GM12878 (cell line): ENCODE results near the gene HK1. TPM values are rescaled to one million over a fixed set of nuclear protein-coding genes. Genes with fewer than 3 reads are reported as not detected.

Source experiments
- ATAC-seq: fragments of 200-7000 bp; cut with Tn5 transposase; 3 replicates; pipeline ENCODE4 v1.9.1; 2020; ENCODE audit warnings: mild to moderate bottlenecking, moderate library complexity
- BruUV-seq: library from RNA; stranded (reverse); fragments of 400-500 nt; replicated peaks from 2 replicates; lab custom pipeline; 2021; lab: Mats Ljungman, UMichigan
- CTCF ChIA-PET: fragments of 300-600 bp; sonication (Branson Sonifier 250); formaldehyde crosslinking; extraction: SDS; loops from one replicate; lab custom pipeline; 2021; ENCODE audit warnings: inconsistent platforms; lab: Yijun Ruan, JAX
- POLR2A ChIA-PET: fragments of 350-600 bp; formaldehyde crosslinking; extraction: SDS; loops from one replicate; lab custom pipeline; 2021; ENCODE audit warnings: inconsistent platforms; lab: Charles Lee
- RAD21 ChIA-PET: fragments of 300-600 bp; sonication (Branson Sonifier 250); formaldehyde crosslinking; loops from one replicate; lab custom pipeline; 2023; ENCODE audit warnings: antibody characterized with exemption; ENCODE audit not compliant: unreplicated experiment; lab: Charles Lee
- SMC1A ChIA-PET: fragments of 300-600 bp; sonication (Branson Sonifier 250); formaldehyde crosslinking; loops from one replicate; lab custom pipeline; 2023; ENCODE audit not compliant: unreplicated experiment, uncharacterized antibody; lab: Charles Lee
- DNase-seq: peaks from one replicate; pipeline ENCODE4 v3.0.0-alpha.2; 2011; ENCODE audit warnings: low read depth, low spot score
- FAIRE-seq: peaks from 3 replicates; lab custom pipeline; 2011; peaks lifted over from hg19 to GRCh38; lab: Jason Lieb, UNC
- H2AFZ ChIP-seq: 2 replicates; pipeline ENCODE4 v1.6.0; 2011; ENCODE audit warnings: low read depth, low read length, control low read depth; ENCODE audit not compliant: control insufficient read depth
- H3K27ac ChIP-seq: 2 replicates; pipeline ENCODE4 v1.5.1; 2011; ENCODE audit warnings: control low read depth; ENCODE audit not compliant: control insufficient read depth, insufficient read depth
- H3K27me3 ChIP-seq, 2 experiments: replicated peaks in 1 of 2; 2 replicates each; pipeline versions ENCODE4 v1.6.0 to v1.6.1; 2011; ENCODE audit warnings: low read length in 1 of 2; ENCODE audit not compliant: control insufficient read depth in 2 of 2, insufficient read depth in 2 of 2
- H3K36me3 ChIP-seq, 2 experiments: 2 replicates each; pipeline ENCODE4 v1.5.1; 2011; ENCODE audit warnings: low read length in 1 of 2; ENCODE audit not compliant: control insufficient read depth in 2 of 2, insufficient read depth in 2 of 2
- H3K4me1 ChIP-seq: 2 replicates; pipeline ENCODE4 v1.6.1; 2011; ENCODE audit warnings: mild to moderate bottlenecking, low read length, moderate library complexity, mixed read lengths; ENCODE audit not compliant: control insufficient read depth, insufficient read depth
- H3K4me2 ChIP-seq: 2 replicates; pipeline ENCODE4 v1.6.0; 2011; ENCODE audit warnings: control low read depth; ENCODE audit not compliant: control insufficient read depth, insufficient read depth
- H3K4me3 ChIP-seq: fragments of 200-600 bp; sonication (generic); 2 replicates; pipeline ENCODE4 v1.5.1; 2016
- H3K79me2 ChIP-seq: 2 replicates; pipeline ENCODE4 v1.6.0; 2011; ENCODE audit warnings: low read length; ENCODE audit not compliant: control insufficient read depth, insufficient read depth
- H3K9ac ChIP-seq: 2 replicates; pipeline ENCODE4 v1.8.0; 2011; ENCODE audit warnings: low read length, control low read depth, mixed read lengths; ENCODE audit not compliant: control insufficient read depth, insufficient read depth
- H3K9me3 ChIP-seq: replicated peaks from 3 replicates; pipeline ENCODE4 v1.5.1; 2011; ENCODE audit warnings: mild to moderate bottlenecking, low read length; ENCODE audit not compliant: control insufficient read depth, insufficient read depth
- H4K20me1 ChIP-seq: 2 replicates; pipeline ENCODE4 v1.6.0; 2011; ENCODE audit not compliant: control insufficient read depth, insufficient read depth
- ATF3 ChIP-seq: IDR thresholded peaks from 2 replicates; pipeline ENCODE4 v1.6.1; 2011; ENCODE audit warnings: low read depth, mild to moderate bottlenecking, low read length, moderate library complexity, borderline replicate concordance; ENCODE audit errors: extremely low read depth
- BACH1 ChIP-seq: fragments of 450-650 bp; IDR thresholded peaks from 2 replicates; pipeline ENCODE4 v1.6.1; 2017; ENCODE audit warnings: mild to moderate bottlenecking, borderline replicate concordance
- CREB1 ChIP-seq: IDR thresholded peaks from 2 replicates; pipeline ENCODE4 v1.6.1; 2012; ENCODE audit warnings: low read depth, mild to moderate bottlenecking, inconsistent platforms
- EZH2 ChIP-seq: IDR thresholded peaks from 2 replicates; pipeline ENCODE4 v1.6.1; 2012; ENCODE audit warnings: low read depth, mild to moderate bottlenecking, control low read depth, inconsistent platforms, low read length, borderline replicate concordance; ENCODE audit not compliant: control insufficient read depth
- GATAD2B ChIP-seq: fragments of 450-650 bp; conservative IDR thresholded peaks from 2 replicates; pipeline ENCODE4 v1.6.1; 2017; ENCODE audit warnings: low read depth, mild to moderate bottlenecking, moderate library complexity
- LARP7 ChIP-seq: fragments of 450-650 bp; IDR thresholded peaks from 2 replicates; pipeline ENCODE4 v1.6.1; 2017; ENCODE audit warnings: mild to moderate bottlenecking
- MTA2 ChIP-seq: fragments of 450-650 bp; IDR thresholded peaks from 2 replicates; pipeline ENCODE4 v1.6.1; 2016; ENCODE audit warnings: low read depth, mild to moderate bottlenecking, moderate library complexity
- MTA3 ChIP-seq: IDR thresholded peaks from 2 replicates; pipeline ENCODE4 v1.6.1; 2012; ENCODE audit warnings: low read length, inconsistent platforms, borderline replicate concordance
- NBN ChIP-seq: fragments of 450-650 bp; IDR thresholded peaks from 2 replicates; pipeline ENCODE4 v1.6.1; 2016
- NFIC ChIP-seq: IDR thresholded peaks from 2 replicates; pipeline ENCODE4 v1.6.1; 2012; ENCODE audit warnings: low read depth, mild to moderate bottlenecking, inconsistent platforms, low read length, moderate library complexity
- RAD21 ChIP-seq: IDR thresholded peaks from 2 replicates; pipeline ENCODE4 v1.6.1; 2011; ENCODE audit warnings: mild to moderate bottlenecking, low read depth, low read length, moderate library complexity; ENCODE audit not compliant: insufficient read depth
- RUNX3 ChIP-seq: IDR thresholded peaks from 2 replicates; pipeline ENCODE4 v1.6.1; 2012; ENCODE audit warnings: low read length, inconsistent platforms
- SUPT20H ChIP-seq: IDR thresholded peaks from 2 replicates; pipeline ENCODE4 v1.6.1; 2011; ENCODE audit warnings: low read depth, mild to moderate bottlenecking, low read length, moderate library complexity, borderline replicate concordance; ENCODE audit not compliant: control insufficient read depth
- USF2 ChIP-seq: IDR thresholded peaks from 2 replicates; pipeline ENCODE4 v1.6.1; 2011; ENCODE audit warnings: low read depth, low read length, improper control_type of control experiment, borderline replicate concordance
- YBX1 ChIP-seq: fragments of 450-650 bp; IDR thresholded peaks from 2 replicates; pipeline ENCODE4 v1.6.1; 2016; ENCODE audit warnings: antibody characterized with exemption
- WGBS: methylation state at CpG from one replicate; pipeline ENCODE4 v1.1.6; 2016; ENCODE audit warnings: low lambda C conversion rate; ENCODE audit not compliant: insufficient replicate concordance, insufficient coverage; ENCODE audit errors: missing lambda C conversion rate; 5-methylcytosine and 5-hydroxymethylcytosine counted together
- in situ Hi-C: fragments of 300-500 bp; cut with MboI; formaldehyde crosslinking; loops from 9 replicates; pipeline ENCODE4 v1.14.3; 2018; ENCODE audit warnings: mixed read lengths
- intact Hi-C: fragments of 100-400 bp; cut with micrococcal nuclease; formaldehyde crosslinking; loops from one replicate; pipeline ENCODE4 v1.14.2; 2022; ENCODE audit not compliant: unreplicated experiment
- polyA plus RNA-seq, 11 experiments: library from polyadenylated mRNA; depleted of rRNA in 4 of 11; unstranded in 6 of 11; stranded (reverse) in 5 of 11; fragments of >200 nt; fragmentation: Nextera tagmentation in 4 of 11; fragmentation: Illumina TruSeq in 1 of 11; extraction: Ambion mirVana in 4 of 11; extraction: Trizol in 1 of 11; gene quantifications; 1 replicate in 1 of 11; 2 replicates in 10 of 11; pipeline versions ENCODE4 v1.2.1 to v1.2.3, GENCODE V29; 2011 to 2016; ENCODE audit warnings: inconsistent platforms in 2 of 11, missing spikeins in 2 of 11, low read depth in 1 of 11
- total RNA-seq, 4 experiments: library from RNA; depleted of rRNA in 3 of 4; stranded (reverse); fragments of >200 nt in 3 of 4; fragmentation: Illumina TruSeq in 1 of 4; extraction: Trizol in 1 of 4; gene quantifications; 2 replicates each; pipeline versions ENCODE4 v1.2.1 to v1.2.3, GENCODE V29; 2013 to 2021

HK1 gene
- total and polyA plus RNA-seq, 10 of the 15 experiments (the other 5 are each of a cell fraction or from before 2014, with no cell fraction given): 3.4 to 77.3 (median 46.6) TPM

GRCh38 chr10:69401416-69401815 is 123.1 kb downstream of the HK1 start:
- in situ Hi-C loops: loop anchor here (5.0 to 10.0 kb wide), 2 partner anchors 169 to 407 kb away; no protein-coding TSS in a partner anchor
- Histone ChIP-seq H4K20me1 (no peaks in the 10 kb centered on the region), H3K4me1 (no peaks in the 10 kb centered on the region), H3K4me2 (no peak overlapping the region), H3K79me2 (no peaks in the 10 kb centered on the region), H3K27ac (no peak overlapping the region), H3K9me3 (no peaks in the 10 kb centered on the region), H3K27me3 (no peaks in the 10 kb centered on the region), H2AFZ (no peak overlapping the region), H3K36me3 (peaks cover 6 to 13% of the 10 kb centered on the region in 2 experiments; a peak in 3 of 4 replicates), H3K9ac (no peak overlapping the region), H3K4me3 (no peak overlapping the region)
- DNase-seq (no peak), ATAC-seq (no peak), FAIRE-seq (no peak)
- TSS peak; percentile 64 for BruUV-seq
- ChIA-PET POLR2A (no interaction called here), RAD21 (no interaction called here), SMC1A (no interaction called here), CTCF (no interaction called here)
- TF ChIP-seq EZH2: no peak
- TF ChIP-seq MTA2: no peak
- no peak for TF ChIP-seq RUNX3
- no peak for TF ChIP-seq LARP7
- no peak for TF ChIP-seq USF2
- TF ChIP-seq ATF3: no peak
- no peak for TF ChIP-seq SUPT20H
- no peak for TF ChIP-seq MTA3
- no peak for TF ChIP-seq GATAD2B
- TF ChIP-seq CREB1: no peak
- TF ChIP-seq BACH1: no peak
- no peak for TF ChIP-seq NFIC
- no peak for TF ChIP-seq RAD21
- TF ChIP-seq NBN: no peak
- no peak for TF ChIP-seq YBX1
- WGBS: 80% methylated on average over 11 of the region's 11 CpGs
- intact Hi-C loops: no loop called here
